Epidermal melanocyte (primary cell): ENCODE measurements around the gene PIP5K1A.
"Not testable (repeated sequence)": the region's sequence is repeated elsewhere in the genome, so short reads cannot be mapped to it uniquely, and the experiment has no call there.

Experiments
- DNase-seq: peaks from one replicate; pipeline ENCODE4 v3.0.0; 2011; ENCODE audit warnings: low spot score; ENCODE audit not compliant: insufficient read length

The PIP5K1A gene

GRCh38 chr1:151254217-151255213 is 56.2 kb downstream of the PIP5K1A start, which contains the start of gene PSMD4:
Gene PSMD4, plus strand, starts transcription at chr1:151254734. Its CDS starts 49 bp downstream, at chr1:151254783.
- DNase-seq, result peak; percentile 98

GRCh38 chr1:151255381-151255780 is 57.0 kb downstream of the PIP5K1A start:
- no peak for DNase-seq

- no peak for DNase-seq
These were observed 61.0 kb downstream of the PIP5K1A start for GRCh38 chr1:151259351-151259750.

GRCh38 chr1:151265446-151266236 is 67.3 kb downstream of the PIP5K1A start:
- no peak for DNase-seq

- DNase-seq, result no peak
These were observed 68.0 kb downstream of the PIP5K1A start for GRCh38 chr1:151266315-151266714.

- no peak for DNase-seq
These were observed 68.5 kb downstream of the PIP5K1A start for GRCh38 chr1:151266821-151267220.

- no peak for DNase-seq
These were observed 69.4 kb downstream of the PIP5K1A start for GRCh38 chr1:151267760-151268159.

- no peak for DNase-seq
These were observed 75.6 kb downstream of the PIP5K1A start for GRCh38 chr1:151273924-151274466.

GRCh38 chr1:151275341-151275740 is 77.0 kb downstream of the PIP5K1A start:
- not testable (repeated sequence) for DNase-seq

- DNase-seq, result no peak
These were observed 78.9 kb downstream of the PIP5K1A start for GRCh38 chr1:151277249-151277648.

- DNase-seq, result peak; percentile 94
These were observed 83.0 kb downstream of the PIP5K1A start for GRCh38 chr1:151281225-151281968.

- peak; percentile 99 for DNase-seq
These were observed 83.9 kb downstream of the PIP5K1A start, which contains the start of gene ZNF687 for GRCh38 chr1:151281969-151282882. Gene ZNF687, plus strand, starts transcription at chr1:151282299. Its CDS starts 3,993 bp downstream, at chr1:151286292.

- no peak for DNase-seq
These were observed 84.8 kb downstream of the PIP5K1A start for GRCh38 chr1:151282883-151283725.

GRCh38 chr1:151284013-151284577 is 85.7 kb downstream of the PIP5K1A start:
- DNase-seq, result no peak

GRCh38 chr1:151286619-151287340 is 88.4 kb downstream of the PIP5K1A start:
- DNase-seq, result no peak

- no peak for DNase-seq
These were observed 89.0 kb downstream of the PIP5K1A start for GRCh38 chr1:151287341-151287699.

- no peak for DNase-seq
These were observed 89.6 kb downstream of the PIP5K1A start for GRCh38 chr1:151287767-151288500.
